ENCODE results near the gene PTPRN2.

Gene PTPRN2

GRCh38 chr7:157772486-157773130, 815.0 kb downstream of the PTPRN2 start:
- no peak for DNase-seq

- DNase-seq: no peak
Measured at GRCh38 chr7:157771689-157772088, 815.9 kb downstream of the PTPRN2 start.

- DNase-seq: no peak
Measured at GRCh38 chr7:157770716-157771320, 816.8 kb downstream of the PTPRN2 start.

- DNase-seq: no peak
Measured at GRCh38 chr7:157769526-157770215, 818.0 kb downstream of the PTPRN2 start.

GRCh38 chr7:157769086-157769485, 818.5 kb downstream of the PTPRN2 start:
- no peak for DNase-seq

GRCh38 chr7:157768198-157768597, 819.4 kb downstream of the PTPRN2 start:
- no peak for DNase-seq

GRCh38 chr7:157767506-157768197, 820.0 kb downstream of the PTPRN2 start:
- no peak for DNase-seq

- no peak for DNase-seq
Measured at GRCh38 chr7:157766098-157766497, 821.5 kb downstream of the PTPRN2 start.

- DNase-seq: no peak
Measured at GRCh38 chr7:157764946-157765537, 822.6 kb downstream of the PTPRN2 start.

GRCh38 chr7:157764193-157764592, 823.4 kb downstream of the PTPRN2 start:
- DNase-seq: no peak

GRCh38 chr7:157763279-157764000, 824.2 kb downstream of the PTPRN2 start:
- DNase-seq: no peak

- DNase-seq: no peak
Measured at GRCh38 chr7:157762824-157763223, 824.8 kb downstream of the PTPRN2 start.

- DNase-seq: no peak
Measured at GRCh38 chr7:157760004-157760730, 827.5 kb downstream of the PTPRN2 start.

GRCh38 chr7:157759246-157759805, 828.3 kb downstream of the PTPRN2 start:
- DNase-seq: no peak

GRCh38 chr7:157758468-157759245, 829.0 kb downstream of the PTPRN2 start:
- no peak for DNase-seq

GRCh38 chr7:157757776-157758467, 829.7 kb downstream of the PTPRN2 start:
- no peak for DNase-seq

- DNase-seq: no peak
Measured at GRCh38 chr7:157757211-157757610, 830.4 kb downstream of the PTPRN2 start.

GRCh38 chr7:157755741-157756140, 831.9 kb downstream of the PTPRN2 start:
- DNase-seq: no peak

- no peak for DNase-seq
Measured at GRCh38 chr7:157754416-157754790, 833.2 kb downstream of the PTPRN2 start.
